Measurements from ENCODE around the gene SLC25A45. TPM values are rescaled to one million over a fixed set of nuclear protein-coding genes. Genes with fewer than 3 reads are reported as not detected.
"Not testable (repeated sequence)": the region's sequence is repeated elsewhere in the genome, so short reads cannot be mapped to it uniquely, and the experiment has no call there.

SLC25A45 gene
- total and polyA plus RNA-seq, 2 experiments from 2014 or later = 0.10 to 0.74 TPM

- TF ChIP-seq ZNF114 (CRISPR knock-in tag; IDR thresholded peaks at IDR 0.05) (no peak), CREB1 (CRISPR knock-in tag; IDR thresholded peaks at IDR 0.05; ENCODE audit: low read depth) (no peak), EZH2phosphoT487 (IDR thresholded peaks at IDR 0.05; ENCODE audit: unreplicated experiment) (no peak), REST (IDR thresholded peaks at IDR 0.05; ENCODE audit: unreplicated experiment) (no peak)
- Histone ChIP-seq H3K27ac (ENCODE audit: low read depth) (no peak overlapping the region), H2AFZ (no peak overlapping the region), H3K79me2 (replicated peaks; ENCODE audit: insufficient read depth) (no peaks in the 10 kb centered on the region), H3K4me1 (ENCODE audit: insufficient read depth) (peaks cover 33% of the 10 kb centered on the region), H3F3A (replicated peaks; ENCODE audit: low read depth) (peaks cover 21% of the 10 kb centered on the region), H4K20me1 (replicated peaks; ENCODE audit: insufficient read depth) (no peaks in the 10 kb centered on the region), H3K4me2 (no peak overlapping the region), H3K9me2 (ENCODE audit: insufficient read depth) (no peaks in the 10 kb centered on the region), H3K27me3 (ENCODE audit: insufficient read depth) (no peaks in the 10 kb centered on the region), H3K36me3 (ENCODE audit: insufficient read depth) (no peaks in the 10 kb centered on the region), H3K4me3 (no peak overlapping the region)
- DNase-seq (ENCODE audit: low spot score) = no peak
- Mint-ChIP-seq H3K27me3 (ENCODE audit: insufficient read depth, low read depth, poor library complexity) (peaks cover 28% of the 10 kb centered on the region), H3K9me3 (no peaks in the 10 kb centered on the region), H3K27ac (no peak overlapping the region), H3K4me1 (peaks cover 41% of the 10 kb centered on the region), H3K4me3 (no peak overlapping the region), H3K36me3 (ENCODE audit: low read depth) (no peaks in the 10 kb centered on the region; the same call in 2 of the 3 replicates)
- no peak for ATAC-seq
Measured at GRCh38 chr11:65414776-65415498, 32.5 kb upstream of the SLC25A45 start.

- Mint-ChIP-seq H3K27me3 (ENCODE audit: insufficient read depth, low read depth, poor library complexity) (peaks cover 18% of the 10 kb centered on the region), H3K4me1 (peaks cover 26% of the 10 kb centered on the region)
- H3K36me3 Mint-ChIP-seq (ENCODE audit: low read depth); ATAC-seq; H3K36me3 ChIP-seq (ENCODE audit: insufficient read depth); H3K27me3 ChIP-seq (ENCODE audit: insufficient read depth); H3K27ac ChIP-seq (ENCODE audit: low read depth); DNase-seq (ENCODE audit: low spot score); H3K9me3 Mint-ChIP-seq; H3K4me3 ChIP-seq; H3K4me2 ChIP-seq; H3K79me2 ChIP-seq (replicated peaks; ENCODE audit: insufficient read depth); H3F3A ChIP-seq (replicated peaks; ENCODE audit: low read depth); H3K27ac Mint-ChIP-seq; H2AFZ ChIP-seq; H3K9me2 ChIP-seq (ENCODE audit: insufficient read depth); H3K4me3 Mint-ChIP-seq; H4K20me1 ChIP-seq (replicated peaks; ENCODE audit: insufficient read depth): not testable (repeated sequence)
- peaks cover 17% of the 10 kb centered on the region for H3K4me1 ChIP-seq (ENCODE audit: insufficient read depth)
Measured at GRCh38 chr11:65413077-65413664, 30.7 kb upstream of the SLC25A45 start.

Measured in GM23338 (cell line).